K562 (cell line): ENCODE measurements around the gene C6orf62. TPM values are rescaled to one million over a fixed set of nuclear protein-coding genes. Genes with fewer than 3 reads are reported as not detected.

Experiments
- ATAC-seq: fragments of 200-7000 bp; cut with Tn5 transposase; 3 replicates; pipeline ENCODE4 v1.9.1; 2020; ENCODE audit warnings: moderate library complexity
- BruUV-seq: library from RNA; stranded (reverse); fragments of 400-500 nt; replicated peaks from 2 replicates; lab custom pipeline; 2021; lab: Mats Ljungman, UMichigan
- CTCF ChIA-PET: fragments of 300-600 bp; formaldehyde crosslinking; extraction: SDS; loops from one replicate; lab custom pipeline; 2021; ENCODE audit warnings: low intra/inter-chr PET ratio; lab: Yijun Ruan, JAX
- POLR2A ChIA-PET: fragments of 300-600, 350-650 bp; sonication (Branson Sonifier 250); formaldehyde crosslinking; extraction: SDS; loops from one replicate; lab custom pipeline; 2021; ENCODE audit warnings: antibody characterized with exemption, inconsistent platforms; lab: Yijun Ruan, JAX
- DNase-seq, 4 experiments: peaks; one replicate each; pipeline versions ENCODE4 v3.0.0 to v3.0.0-alpha.2; 2011 to 2018; ENCODE audit warnings: low spot score in 3 of 4, mixed read lengths in 3 of 4; ENCODE audit errors: extremely low read depth in 1 of 4
- FAIRE-seq: peaks from 2 replicates; lab custom pipeline; 2011; peaks lifted over from hg19 to GRCh38; lab: Jason Lieb, UNC
- H2AFZ ChIP-seq: 2 replicates; pipeline ENCODE4 v1.6.0; 2011; ENCODE audit warnings: low read depth, low read length, control low read depth, inconsistent platforms
- H3K27ac ChIP-seq: fragments of 200-600 bp; 3 replicates; pipeline ENCODE4 v1.8.0; 2011; ENCODE audit warnings: low read depth, mild to moderate bottlenecking, control low read depth, inconsistent platforms, low read length, moderate library complexity, mixed read lengths; ENCODE audit errors: extremely low read depth
- H3K27me3 ChIP-seq, 2 experiments: fragments of 300-600 bp in 1 of 2; 2 replicates in 1 of 2; 3 replicates in 1 of 2; pipeline versions ENCODE4 v1.6.0 to v1.8.0; 2011; ENCODE audit warnings: inconsistent platforms in 2 of 2, low read length in 2 of 2, mild to moderate bottlenecking in 1 of 2, mixed read lengths in 1 of 2, moderate library complexity in 1 of 2; ENCODE audit not compliant: control insufficient read depth in 2 of 2, insufficient read depth in 2 of 2
- H3K36me3 ChIP-seq: fragments of 300-600 bp; 3 replicates; pipeline ENCODE4 v1.8.0; 2011; ENCODE audit warnings: mild to moderate bottlenecking, low read length, inconsistent platforms; ENCODE audit not compliant: control insufficient read depth, insufficient read depth
- H3K4me1 ChIP-seq, 2 experiments: fragments of 200-600 bp in 1 of 2; replicated peaks in 1 of 2; 2 replicates in 1 of 2; 3 replicates in 1 of 2; pipeline versions ENCODE4 v1.5.1 to v1.8.0; 2011; ENCODE audit warnings: inconsistent platforms in 2 of 2, low read length in 2 of 2, mild to moderate bottlenecking in 1 of 2, mixed read lengths in 1 of 2, moderate library complexity in 1 of 2; ENCODE audit not compliant: control insufficient read depth in 2 of 2, insufficient read depth in 2 of 2
- H3K4me2 ChIP-seq: 2 replicates; pipeline ENCODE4 v1.6.1; 2011; ENCODE audit warnings: low read length, control low read depth, inconsistent platforms, mixed read lengths; ENCODE audit not compliant: insufficient read depth
- H3K4me3 ChIP-seq: fragments of 200-600 bp; sonication (generic), shearing (Covaris generic); 2 replicates; pipeline ENCODE4 v1.5.1; 2016; ENCODE audit warnings: control low read depth, inconsistent platforms
- H3K79me2 ChIP-seq: fragments of 200-600 bp; 3 replicates; pipeline ENCODE4 v1.8.0; 2011; ENCODE audit warnings: low read length, inconsistent platforms; ENCODE audit not compliant: control insufficient read depth, insufficient read depth
- H3K9ac ChIP-seq, 2 experiments: 2 replicates each; pipeline versions ENCODE4 v1.6.0 to v1.6.1; 2011; ENCODE audit warnings: low read depth in 2 of 2, low read length in 2 of 2, control low read depth in 1 of 2, inconsistent platforms in 1 of 2, mild to moderate bottlenecking in 1 of 2, mixed read lengths in 1 of 2; ENCODE audit not compliant: insufficient read depth in 1 of 2
- H3K9me1 ChIP-seq: one replicate; pipeline ENCODE4 v1.6.0; 2011; ENCODE audit warnings: inconsistent platforms, mild to moderate bottlenecking, low read length, moderate library complexity; ENCODE audit not compliant: control insufficient read depth, insufficient read depth
- H3K9me3 ChIP-seq: replicated peaks from 2 replicates; pipeline ENCODE4 v1.5.1; 2011; ENCODE audit warnings: low read depth, low read length, inconsistent platforms; ENCODE audit not compliant: control insufficient read depth, insufficient read depth
- H4K20me1 ChIP-seq: replicated peaks from 2 replicates; pipeline ENCODE4 v1.6.1; 2011; ENCODE audit warnings: low read length, inconsistent platforms, mixed read lengths; ENCODE audit not compliant: control insufficient read depth, insufficient read depth
- ATF7 ChIP-seq: fragments of 450-650 bp; IDR thresholded peaks from 2 replicates; pipeline ENCODE4 v1.7.1; 2014; ENCODE audit warnings: mild to moderate bottlenecking, moderate library complexity
- C11orf30 ChIP-seq: fragments of 450-650 bp; IDR thresholded peaks from 2 replicates; pipeline ENCODE4 v1.6.1; 2016; ENCODE audit warnings: low read depth, mild to moderate bottlenecking
- CBX3 ChIP-seq, 2 experiments: IDR thresholded peaks; 1 replicate in 1 of 2; 2 replicates in 1 of 2; pipeline ENCODE4 v1.6.1; 2012; ENCODE audit warnings: inconsistent platforms in 2 of 2, low read length in 2 of 2, borderline replicate concordance in 1 of 2, control low read depth in 1 of 2
- DACH1 ChIP-seq: fragments of 450-650 bp; IDR thresholded peaks from 2 replicates; pipeline ENCODE4 v1.6.1; 2018; ENCODE audit not compliant: partially characterized antibody
- HNRNPH1 ChIP-seq: fragments of 200-400 bp; formaldehyde crosslinking; optimal IDR thresholded peaks from 2 replicates; pipeline ENCODE3; 2017; ENCODE audit warnings: low read depth, mild to moderate bottlenecking, low read length, moderate library complexity
- MAFF ChIP-seq: IDR thresholded peaks from 2 replicates; pipeline ENCODE4 v1.6.1; 2012; ENCODE audit warnings: low read length, improper control_type of control experiment
- MCM3 ChIP-seq: fragments of 450-650 bp; IDR thresholded peaks from 2 replicates; pipeline ENCODE4 v1.6.1; 2016
- RCOR1 ChIP-seq, 2 experiments: IDR thresholded peaks; 2 replicates each; pipeline ENCODE4 v1.6.1; 2012; ENCODE audit warnings: low read depth in 2 of 2, low read length in 2 of 2, borderline replicate concordance in 1 of 2, improper control_type of control experiment in 1 of 2
- ZFP36 ChIP-seq: fragments of 150-350 bp; IDR thresholded peaks from 2 replicates; pipeline ENCODE4 v1.6.1; 2018; ENCODE audit warnings: low read length, low read depth; ENCODE audit not compliant: partially characterized antibody
- ZNF174 ChIP-seq: fragments of 250-450 bp; sonication (Bioruptor Pico); IDR thresholded peaks from 2 replicates; pipeline ENCODE4 v1.4.0; 2020; ENCODE audit warnings: mild to moderate bottlenecking
- ZNF224 ChIP-seq: sonication (generic); formaldehyde crosslinking; IDR thresholded peaks from 2 replicates; pipeline ENCODE4 v1.8.0; 2022; ENCODE audit warnings: mild to moderate bottlenecking, missing genetic modification reagents
- ZNF449 ChIP-seq: fragments of 250-450 bp; sonication (Bioruptor Pico); IDR thresholded peaks from 2 replicates; pipeline ENCODE4 v1.8.0; 2022; ENCODE audit warnings: moderate library complexity, mild to moderate bottlenecking, inconsistent platforms
- WGBS: fragments of 100-300 bp; shearing (Covaris generic); methylation state at CpG from one replicate; pipeline ENCODE4 v1.1.6; 2016; ENCODE audit warnings: low coverage, mixed read lengths; ENCODE audit not compliant: insufficient coverage; ENCODE audit errors: missing lambda C conversion rate; 5-methylcytosine and 5-hydroxymethylcytosine counted together
- in situ Hi-C: fragments of 300-500 bp; cut with MboI; formaldehyde crosslinking; loops from 4 replicates; pipeline ENCODE4 v1.15.0; 2018; ENCODE audit warnings: inconsistent platforms, mixed read lengths
- intact Hi-C: fragments of 100-400 bp; cut with micrococcal nuclease; formaldehyde crosslinking; loops from 2 replicates; pipeline ENCODE4 v1.14.2; 2022
- polyA plus RNA-seq, 8 experiments: library from polyadenylated mRNA; depleted of rRNA in 4 of 8; stranded (reverse) in 5 of 8; unstranded in 3 of 8; fragments of >200 nt; fragmentation: Nextera tagmentation in 2 of 8; fragmentation: Illumina TruSeq in 1 of 8; extraction: Ambion mirVana in 2 of 8; extraction: Trizol in 1 of 8; gene quantifications; 2 replicates each; pipeline versions ENCODE4 v1.2.1 to v1.2.3, GENCODE V29; 2011 to 2014; ENCODE audit warnings: inconsistent platforms in 1 of 8, missing spikeins in 1 of 8
- total RNA-seq, 7 experiments: library from RNA; depleted of rRNA in 6 of 7; stranded (reverse); fragments of >200 nt in 6 of 7; fragmentation: Illumina TruSeq in 2 of 7; extraction: Trizol in 2 of 7; gene quantifications; 2 replicates each; pipeline versions ENCODE4 v1.2.1 to v1.2.3, GENCODE V29; 2011 to 2021; ENCODE audit warnings: low replicate concordance in 1 of 7
- TF ChIP-seq, protein P1 (sequence below): fragments of 450-650 bp; IDR thresholded peaks from one replicate; pipeline ENCODE4 v1.6.1; 2018; ENCODE audit warnings: mild to moderate bottlenecking, moderate library complexity; ENCODE audit not compliant: partially characterized antibody
- TF ChIP-seq, protein P2 (sequence below): fragments of 250-450 bp; sonication (Bioruptor Pico); IDR thresholded peaks from 2 replicates; pipeline ENCODE4 v1.4.0; 2020
- TF ChIP-seq, protein P3 (sequence below): fragments of 250-450 bp; sonication (Bioruptor Pico); IDR thresholded peaks from 2 replicates; pipeline ENCODE4 v1.5.0; 2021; ENCODE audit warnings: mild to moderate bottlenecking, borderline replicate concordance

Gene C6orf62
- total and polyA plus RNA-seq, 9 of the 15 experiments (the other 6 are each of a cell fraction or from before 2014, with no cell fraction given): 48.5 to 579 (median 111) TPM

GRCh38 chr6:24673625-24674024 is 45.3 kb downstream of the C6orf62 start:
- ChIA-PET POLR2A (no interaction called here), CTCF (no interaction called here)
- peaks cover 11% of the 10 kb centered on the region for H3K79me2 ChIP-seq
- no peaks in the 10 kb centered on the region for H3K9me1 ChIP-seq
- peaks cover 0 to 3% of the 10 kb centered on the region in 2 experiments; a peak in 2 of 5 replicates for H3K4me1 ChIP-seq
- no peaks in the 10 kb centered on the region for H3K27me3 ChIP-seq
- no peak for DNase-seq
- no peak overlapping the region for H3K27ac ChIP-seq
- intact Hi-C loops: no loop called here
- H3K36me3 ChIP-seq: peaks cover 6% of the 10 kb centered on the region; the same call in 2 of the 3 replicates
- WGBS: 42% methylated on average over 2 of the region's 2 CpGs
- H3K4me2 ChIP-seq: no peak overlapping the region
- H3K4me3 ChIP-seq: no peak overlapping the region
- BruUV-seq: no TSS peak
- H3K9ac ChIP-seq: no peak overlapping the region
- in situ Hi-C loops: no loop called here
- no peak overlapping the region for H2AFZ ChIP-seq
- ATAC-seq: no peak
- 0 out of 2 replicates have a peak, but pooled peaks cover 3% of the 10 kb centered on the region for H3K9me3 ChIP-seq
- TF ChIP-seq CBX3 (IDR thresholded peaks at IDR 0.05; ENCODE audit: borderline replicate concordance in 1 of 2, low read length in 2 of 2) (peak in 1 of 2 experiments; percentile 38; a peak in 1 of 3 replicates), DACH1 (no peak), ZNF174 (no peak), RCOR1 (IDR thresholded peaks at IDR 0.05; ENCODE audit: borderline replicate concordance in 1 of 2, low read depth in 2 of 2, low read length in 2 of 2) (no peak), ZNF224 (no peak), ATF7 (no peak), ZNF449 (CRISPR knock-in tag) (no peak), ZFP36 (peak; percentile 60), C11orf30 (no peak), MCM3 (no peak), MAFF (no peak), HNRNPH1 (no peak)
- TF ChIP-seq, protein P1, sequence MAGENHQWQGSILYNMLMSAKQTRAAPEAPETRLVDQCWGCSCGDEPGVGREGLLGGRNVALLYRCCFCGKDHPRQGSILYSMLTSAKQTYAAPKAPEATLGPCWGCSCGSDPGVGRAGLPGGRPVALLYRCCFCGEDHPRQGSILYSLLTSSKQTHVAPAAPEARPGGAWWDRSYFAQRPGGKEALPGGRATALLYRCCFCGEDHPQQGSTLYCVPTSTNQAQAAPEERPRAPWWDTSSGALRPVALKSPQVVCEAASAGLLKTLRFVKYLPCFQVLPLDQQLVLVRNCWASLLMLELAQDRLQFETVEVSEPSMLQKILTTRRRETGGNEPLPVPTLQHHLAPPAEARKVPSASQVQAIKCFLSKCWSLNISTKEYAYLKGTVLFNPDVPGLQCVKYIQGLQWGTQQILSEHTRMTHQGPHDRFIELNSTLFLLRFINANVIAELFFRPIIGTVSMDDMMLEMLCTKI: no peak
- TF ChIP-seq, protein P2, sequence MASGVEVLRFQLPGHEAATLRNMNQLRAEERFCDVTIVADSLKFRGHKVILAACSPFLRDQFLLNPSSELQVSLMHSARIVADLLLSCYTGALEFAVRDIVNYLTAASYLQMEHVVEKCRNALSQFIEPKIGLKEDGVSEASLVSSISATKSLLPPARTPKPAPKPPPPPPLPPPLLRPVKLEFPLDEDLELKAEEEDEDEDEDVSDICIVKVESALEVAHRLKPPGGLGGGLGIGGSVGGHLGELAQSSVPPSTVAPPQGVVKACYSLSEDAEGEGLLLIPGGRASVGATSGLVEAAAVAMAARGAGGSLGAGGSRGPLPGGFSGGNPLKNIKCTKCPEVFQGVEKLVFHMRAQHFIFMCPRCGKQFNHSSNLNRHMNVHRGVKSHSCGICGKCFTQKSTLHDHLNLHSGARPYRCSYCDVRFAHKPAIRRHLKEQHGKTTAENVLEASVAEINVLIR (CRISPR knock-in tag): no peak
- TF ChIP-seq, protein P3, sequence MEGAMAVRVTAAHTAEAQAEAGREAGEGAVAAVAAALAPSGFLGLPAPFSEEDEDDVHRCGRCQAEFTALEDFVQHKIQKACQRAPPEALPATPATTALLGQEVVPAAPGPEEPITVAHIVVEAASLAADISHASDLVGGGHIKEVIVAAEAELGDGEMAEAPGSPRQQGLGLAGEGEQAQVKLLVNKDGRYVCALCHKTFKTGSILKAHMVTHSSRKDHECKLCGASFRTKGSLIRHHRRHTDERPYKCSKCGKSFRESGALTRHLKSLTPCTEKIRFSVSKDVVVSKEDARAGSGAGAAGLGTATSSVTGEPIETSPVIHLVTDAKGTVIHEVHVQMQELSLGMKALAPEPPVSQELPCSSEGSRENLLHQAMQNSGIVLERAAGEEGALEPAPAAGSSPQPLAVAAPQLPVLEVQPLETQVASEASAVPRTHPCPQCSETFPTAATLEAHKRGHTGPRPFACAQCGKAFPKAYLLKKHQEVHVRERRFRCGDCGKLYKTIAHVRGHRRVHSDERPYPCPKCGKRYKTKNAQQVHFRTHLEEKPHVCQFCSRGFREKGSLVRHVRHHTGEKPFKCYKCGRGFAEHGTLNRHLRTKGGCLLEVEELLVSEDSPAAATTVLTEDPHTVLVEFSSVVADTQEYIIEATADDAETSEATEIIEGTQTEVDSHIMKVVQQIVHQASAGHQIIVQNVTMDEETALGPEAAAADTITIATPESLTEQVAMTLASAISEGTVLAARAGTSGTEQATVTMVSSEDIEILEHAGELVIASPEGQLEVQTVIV (CRISPR knock-in tag): no peak
- FAIRE-seq: no peak
- H4K20me1 ChIP-seq: no peaks in the 10 kb centered on the region
